GM12878 (cell line): Measurements from ENCODE around the gene SBNO2. TPM values are rescaled to one million over a fixed set of nuclear protein-coding genes. Genes with fewer than 3 reads are reported as not detected.

Experiments
- CTCF ChIP-seq, 3 experiments: IDR thresholded peaks in 2 of 3; conservative IDR thresholded peaks in 1 of 3; 2 replicates each; pipeline ENCODE4 v1.5.1; 2011; ENCODE audit warnings: low read depth in 3 of 3, low read length in 3 of 3, mild to moderate bottlenecking in 3 of 3, control low read depth in 2 of 3, moderate library complexity in 2 of 3, inconsistent platforms in 1 of 3, mixed read lengths in 1 of 3; ENCODE audit not compliant: control insufficient read depth in 2 of 3, insufficient read depth in 1 of 3; ENCODE audit errors: extremely low read depth in 1 of 3
- GATAD2B ChIP-seq: fragments of 450-650 bp; conservative IDR thresholded peaks from 2 replicates; pipeline ENCODE4 v1.6.1; 2017; ENCODE audit warnings: low read depth, mild to moderate bottlenecking, moderate library complexity
- IKZF2 ChIP-seq, 2 experiments: fragments of 450-650 bp; IDR thresholded peaks; 2 replicates each; pipeline ENCODE4 v1.6.1; 2017; ENCODE audit warnings: mild to moderate bottlenecking in 2 of 2, moderate library complexity in 2 of 2
- JUNB ChIP-seq: IDR thresholded peaks from 2 replicates; pipeline ENCODE4 v1.6.1; 2016; ENCODE audit warnings: antibody characterized with exemption, mild to moderate bottlenecking
- MXI1 ChIP-seq: fragments of 150-350 bp; IDR thresholded peaks from 2 replicates; pipeline ENCODE4 v1.6.1; 2011; ENCODE audit warnings: low read depth, mild to moderate bottlenecking, inconsistent platforms, low read length, improper control_type of control experiment
- NFIC ChIP-seq: IDR thresholded peaks from 2 replicates; pipeline ENCODE4 v1.6.1; 2012; ENCODE audit warnings: low read depth, mild to moderate bottlenecking, inconsistent platforms, low read length, moderate library complexity
- NFYA ChIP-seq: IDR thresholded peaks from 2 replicates; pipeline ENCODE4 v1.6.1; 2011; ENCODE audit warnings: low read depth, mild to moderate bottlenecking, low read length, improper control_type of control experiment, borderline replicate concordance
- RELA ChIP-seq: fragments of 450-650 bp; IDR thresholded peaks from 2 replicates; pipeline ENCODE4 v1.8.0; 2014; ENCODE audit warnings: borderline replicate concordance; ENCODE audit not compliant: partially characterized antibody
- RUNX3 ChIP-seq: IDR thresholded peaks from 2 replicates; pipeline ENCODE4 v1.6.1; 2012; ENCODE audit warnings: low read length, inconsistent platforms
- ZBTB33 ChIP-seq: fragments of 450-650 bp; IDR thresholded peaks from 2 replicates; pipeline ENCODE4 v1.6.1; 2017; ENCODE audit warnings: mild to moderate bottlenecking
- ZBTB4 ChIP-seq: fragments of 450-650 bp; formaldehyde crosslinking; IDR thresholded peaks from 2 replicates; pipeline ENCODE4 v1.4.0; 2022; ENCODE audit warnings: mild to moderate bottlenecking, moderate library complexity
- polyA plus RNA-seq, 11 experiments: library from polyadenylated mRNA; depleted of rRNA in 4 of 11; unstranded in 6 of 11; stranded (reverse) in 5 of 11; fragments of >200 nt; fragmentation: Nextera tagmentation in 4 of 11; fragmentation: Illumina TruSeq in 1 of 11; extraction: Ambion mirVana in 4 of 11; extraction: Trizol in 1 of 11; gene quantifications; 1 replicate in 1 of 11; 2 replicates in 10 of 11; pipeline versions ENCODE4 v1.2.1 to v1.2.3, GENCODE V29; 2011 to 2016; ENCODE audit warnings: inconsistent platforms in 2 of 11, missing spikeins in 2 of 11, low read depth in 1 of 11
- total RNA-seq, 4 experiments: library from RNA; depleted of rRNA in 3 of 4; stranded (reverse); fragments of >200 nt in 3 of 4; fragmentation: Illumina TruSeq in 1 of 4; extraction: Trizol in 1 of 4; gene quantifications; 2 replicates each; pipeline versions ENCODE4 v1.2.1 to v1.2.3, GENCODE V29; 2013 to 2021

The SBNO2 gene
- total and polyA plus RNA-seq, 10 of the 15 experiments (the other 5 are each of a cell fraction or from before 2014, with no cell fraction given): 0.08 to 44.6 (median 5.4) TPM

GRCh38 chr19:1183543-1184172, 9.6 kb upstream of the SBNO2 start (continued):
- TF ChIP-seq GATAD2B (peak; percentile 99), RUNX3 (peak; percentile 58), CTCF (IDR thresholded peaks at IDR 0.05 in 2 of 3, conservative IDR thresholded peaks at IDR 0.05 in 1 of 3; ENCODE audit: control insufficient read depth in 2 of 3, extremely low read depth in 1 of 3, insufficient read depth in 1 of 3, low read depth in 3 of 3, low read length in 3 of 3) (no peak), NFYA (no peak), ZBTB4 (CRISPR knock-in tag) (no peak), IKZF2 (IDR thresholded peaks at IDR 0.05) (peak; percentile 91 to 95), MXI1 (no peak), RELA (peak; percentile 98), JUNB (peak; percentile 77), ZBTB33 (no peak), NFIC (peak; percentile 28; the same call in 1 of the 2 replicates)
